ENCODE data around the gene RRAGC. TPM values are rescaled to one million over a fixed set of nuclear protein-coding genes. Genes with fewer than 3 reads are reported as not detected.
"Not testable (repeated sequence)": the region's sequence is repeated elsewhere in the genome, so short reads cannot be mapped to it uniquely, and the experiment has no call there.

The RRAGC gene
- total RNA-seq, 2 donors from 2014 or later = 20.9 to 21.3 TPM

GRCh38 chr1:38865112-38865715 is 5.6 kb upstream of the RRAGC start:
- ATAC-seq = no peak
- no peak for DNase-seq
- intact Hi-C loops (cut with DNase I) = no loop called here

- ATAC-seq = no peak
- no peak for DNase-seq
- intact Hi-C loops (cut with DNase I) = no loop called here
These were observed 853 bp upstream of the RRAGC start for GRCh38 chr1:38860454-38860795.

DNA sequence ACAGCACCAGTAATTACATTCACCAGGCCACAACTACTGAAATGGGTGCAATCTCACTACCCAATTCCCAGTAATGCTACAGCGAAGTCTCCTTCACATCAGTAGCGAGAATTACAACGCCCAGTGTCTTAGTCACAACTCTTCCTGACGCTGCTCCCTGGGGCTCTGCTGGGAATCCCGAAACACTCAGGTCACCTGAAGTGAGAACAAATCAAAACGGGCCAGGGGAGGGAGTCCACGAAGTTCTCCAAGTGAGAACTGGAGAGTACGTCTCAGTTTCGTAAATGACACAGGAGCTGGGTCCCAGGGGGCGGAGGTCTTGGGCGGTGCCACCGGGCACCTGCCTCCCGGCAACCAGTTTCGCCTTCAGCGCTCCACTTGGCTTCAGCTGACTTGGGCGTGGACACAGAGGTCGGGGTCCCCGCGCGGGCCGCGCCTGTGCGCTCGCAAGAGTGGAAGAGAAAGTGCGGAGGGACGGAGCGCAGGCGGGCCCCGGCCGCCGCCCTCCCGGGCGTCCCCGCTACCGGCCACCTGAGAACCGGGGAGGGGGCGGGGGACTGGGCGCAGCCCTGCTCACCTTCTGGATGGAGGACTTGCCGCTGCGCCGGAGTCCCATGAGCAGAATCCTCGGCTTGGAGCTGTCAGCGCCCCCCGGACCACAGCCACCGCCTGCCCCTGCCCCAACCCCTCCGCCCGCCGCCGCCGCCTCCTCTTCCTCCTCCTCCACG is 575 bp downstream of the RRAGC start:
- DNase-seq (peak; percentile 65), ATAC-seq (peak; percentile 29 to 40)
- intact Hi-C loops (cut with DNase I) = loop anchor here in 1 of 2 donors (10.0 kb wide), 1 partner anchor 136 kb away; the partner anchor contains the start of gene AKIRIN1

DNA sequence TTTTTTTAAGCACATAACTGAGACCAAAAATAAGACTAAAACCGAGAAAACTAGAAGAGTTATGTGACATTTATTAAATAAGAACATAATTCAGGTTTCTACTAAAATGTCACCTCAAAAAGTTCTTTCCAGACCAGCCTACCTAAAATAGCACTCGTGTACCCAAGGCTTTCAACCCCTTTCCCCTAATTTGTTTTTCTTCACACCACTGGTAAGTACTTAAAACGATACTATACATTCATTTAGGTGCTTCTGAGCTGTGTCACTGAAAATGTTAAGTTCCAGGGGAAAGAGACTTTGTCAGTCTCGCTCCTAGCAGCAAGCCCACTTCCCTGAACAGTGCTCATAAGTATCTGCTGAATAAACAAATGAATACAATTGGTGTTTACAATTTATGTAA is 6.8 kb downstream of the RRAGC start:
- DNase-seq = no peak
- no peak for ATAC-seq
- intact Hi-C loops (cut with DNase I) = loop anchor here in 1 of 2 donors (10.0 kb wide), 1 partner anchor 142 kb away; the partner anchor contains the start of gene AKIRIN1

DNA sequence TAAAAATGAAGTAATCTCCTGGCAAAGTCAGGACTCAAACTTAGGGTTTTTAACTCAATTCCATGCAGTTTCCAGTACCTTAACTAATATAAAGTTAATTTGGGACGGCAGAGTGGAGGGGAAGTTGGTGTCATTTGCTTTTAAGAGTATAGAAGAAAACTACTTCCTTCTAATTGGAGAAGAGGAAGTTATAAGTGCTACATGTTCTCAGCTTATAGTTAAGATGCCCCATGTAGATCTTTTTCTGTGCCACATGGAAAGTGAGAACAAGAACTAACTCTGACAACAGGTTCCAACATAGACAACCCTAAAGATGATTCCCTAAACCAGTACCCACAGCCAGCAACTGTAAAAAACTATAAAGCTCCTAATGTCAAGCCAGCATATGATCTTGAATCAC is 11.5 kb downstream of the RRAGC start:
- ATAC-seq (peak in 1 of 2 donors; percentile 23), DNase-seq (no peak)
- intact Hi-C loops (cut with DNase I) = no loop called here

DNA sequence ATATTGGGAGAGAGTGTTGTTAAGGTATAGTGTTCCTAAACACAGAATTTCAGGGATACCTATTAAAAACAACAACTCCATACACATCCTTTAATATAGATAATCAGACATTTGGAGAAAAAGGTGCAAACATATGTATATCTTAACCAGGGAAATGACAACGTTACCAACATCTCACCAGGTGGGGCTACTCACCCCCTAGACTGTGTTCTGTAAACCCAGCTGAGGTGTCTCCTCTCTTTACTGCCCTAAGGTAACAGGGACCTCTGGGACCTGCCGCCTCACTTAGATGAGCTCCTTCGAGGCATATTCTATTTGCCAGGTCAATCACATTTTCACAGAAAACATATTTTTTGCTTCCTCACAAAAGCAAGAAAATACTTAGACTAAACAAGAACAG is 13.4 kb downstream of the RRAGC start:
- DNase-seq (no peak), ATAC-seq (no peak)
- intact Hi-C loops (cut with DNase I) = no loop called here

DNA sequence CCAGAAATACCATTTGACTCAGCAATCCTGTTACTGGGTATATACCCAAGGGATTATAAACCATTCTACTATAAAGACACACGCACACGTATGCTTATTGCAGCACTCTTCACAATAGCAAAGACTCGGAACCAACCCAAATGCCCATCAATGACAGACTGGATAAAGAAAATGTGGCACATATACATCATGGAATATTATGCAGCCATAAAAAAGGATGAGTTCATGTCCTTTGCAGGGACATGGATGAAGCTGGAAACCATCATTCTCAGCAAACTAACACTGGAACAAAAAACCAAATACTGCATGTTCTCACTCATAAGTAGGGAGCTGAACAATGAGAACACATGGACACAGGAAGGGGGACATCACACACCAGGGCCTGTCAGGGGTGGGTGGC is 14.5 kb downstream of the RRAGC start:
- DNase-seq; intact Hi-C loops (cut with DNase I); ATAC-seq: not testable (repeated sequence)

DNA sequence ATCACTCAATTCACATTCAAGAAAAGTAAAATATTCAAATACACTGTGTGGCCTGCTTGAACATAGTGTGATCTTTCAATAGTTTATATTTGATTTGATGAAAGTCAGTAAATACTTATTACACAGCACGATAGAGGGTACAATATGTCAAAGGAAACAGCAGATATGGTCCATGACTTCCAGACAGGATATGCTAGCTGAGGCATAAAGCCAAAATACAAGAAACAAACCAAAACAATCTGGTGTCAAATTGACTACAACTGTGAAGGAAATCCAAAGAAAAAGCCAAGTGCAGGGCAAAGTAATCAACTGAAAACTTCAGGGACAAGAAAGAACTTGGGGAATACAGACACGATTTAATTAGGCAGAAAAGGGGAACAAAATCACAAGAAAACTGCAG is 19.3 kb downstream of the RRAGC start:
- intact Hi-C loops (cut with DNase I) = no loop called here
- DNase-seq (no peak), ATAC-seq (no peak)

GRCh38 chr1:38839363-38839762 is 20.2 kb downstream of the RRAGC start:
- ATAC-seq (peak; percentile 63 to 87), DNase-seq (peak; percentile 50)
- intact Hi-C loops (cut with DNase I) = loop anchor here (10.0 kb wide), 3 partner anchors 795 to 845 kb away; partner anchors contain the start of genes POU3F1 (in 1 of the 2) and SF3A3 (in 1 of the 2)

GRCh38 chr1:38836316-38836715 is 23.3 kb downstream of the RRAGC start:
- not testable (repeated sequence) for ATAC-seq, DNase-seq
- intact Hi-C loops (cut with DNase I) = loop anchor here (10.0 kb wide), 3 partner anchors 792 to 842 kb away; partner anchors contain the start of genes POU3F1 (in 1 of the 2) and SF3A3 (in 1 of the 2)

DNA sequence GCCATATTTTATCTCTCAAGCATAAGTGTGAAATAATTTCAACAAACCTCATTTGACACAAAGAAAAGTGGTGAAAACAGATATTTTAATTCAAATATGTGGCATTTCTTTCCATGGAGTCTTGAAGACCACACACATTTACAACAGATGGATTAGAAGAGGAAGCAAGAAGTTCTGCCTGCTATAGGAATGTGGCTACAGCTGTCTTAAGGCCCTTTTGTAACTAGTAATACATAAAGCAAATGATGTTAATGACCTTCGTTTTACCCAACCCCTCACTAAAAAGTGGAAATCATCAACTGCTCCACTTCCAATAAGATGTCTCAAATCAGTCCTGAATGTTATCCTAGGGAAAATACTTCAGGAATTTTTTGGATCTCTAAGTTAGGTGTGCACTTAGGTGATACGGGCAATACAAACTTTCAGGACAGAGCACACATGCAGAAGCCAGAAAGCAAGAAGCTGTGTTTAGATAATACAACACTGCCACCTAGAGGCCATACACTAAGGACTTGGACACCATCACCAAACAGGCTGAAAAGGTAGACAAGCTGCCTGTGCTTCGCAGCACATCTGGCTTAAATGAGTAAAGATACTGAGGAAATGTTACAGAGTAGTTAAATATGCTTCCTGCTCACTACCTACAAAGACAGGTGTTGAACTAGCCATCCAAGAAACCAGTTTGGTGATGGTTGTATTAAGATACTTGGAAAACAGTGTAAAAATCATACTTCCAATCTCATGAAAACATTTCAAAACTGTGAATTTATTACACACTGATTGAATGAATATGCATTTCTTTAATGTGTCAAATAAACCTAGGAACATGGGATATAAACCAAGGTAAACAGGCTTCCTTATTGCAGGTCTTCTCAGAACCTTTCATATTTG is 24.4 kb downstream of the RRAGC start:
- DNase-seq (no peak), ATAC-seq (peak; percentile 80 to 86)

GRCh38 chr1:38834221-38834782 is 25.3 kb downstream of the RRAGC start:
- DNase-seq = no peak
- intact Hi-C loops (cut with DNase I) = loop anchor here (10.0 kb wide), 3 partner anchors 790 to 840 kb away; partner anchors contain the start of genes POU3F1 (in 1 of the 2) and SF3A3 (in 1 of the 2)
- ATAC-seq = no peak

More for the DNA sequence above, 24.4 kb downstream of the RRAGC start:
- intact Hi-C loops (cut with DNase I) = loop anchor here (10.0 kb wide), 3 partner anchors 790 to 840 kb away; partner anchors contain the start of genes POU3F1 (in 1 of the 2) and SF3A3 (in 1 of the 2)

DNA sequence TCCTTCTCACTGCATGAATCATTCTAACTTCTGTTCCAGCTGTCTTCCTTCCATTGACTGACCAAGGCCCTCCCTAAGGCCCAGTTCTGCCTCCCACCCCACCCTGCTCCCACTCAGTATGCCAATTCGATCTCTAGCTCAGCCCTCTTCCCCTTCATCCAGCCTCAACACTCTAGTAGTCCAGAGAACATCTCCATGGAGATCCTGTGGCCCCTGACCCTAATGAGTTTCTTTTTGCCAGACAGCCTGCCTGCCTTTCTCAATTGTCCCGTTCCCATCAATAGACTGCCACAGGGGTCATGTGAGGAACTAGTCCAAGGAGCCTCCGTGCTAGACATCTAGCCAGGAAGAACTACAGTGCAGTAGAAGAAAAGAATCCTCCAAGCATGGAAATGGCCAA is 26.4 kb downstream of the RRAGC start:
- intact Hi-C loops (cut with DNase I) = loop anchor here (10.0 kb wide), 3 partner anchors 788 to 838 kb away; partner anchors contain the start of genes POU3F1 (in 1 of the 2) and SF3A3 (in 1 of the 2)
- no peak for DNase-seq
- ATAC-seq = peak in 1 of 2 donors; percentile 12

- DNase-seq = no peak
- intact Hi-C loops (cut with DNase I) = loop anchor here (10.0 kb wide), 3 partner anchors 788 to 838 kb away; partner anchors contain the start of genes POU3F1 (in 1 of the 2) and SF3A3 (in 1 of the 2)
- no peak for ATAC-seq
These were observed 27.2 kb downstream of the RRAGC start for GRCh38 chr1:38832370-38832734.

DNA sequence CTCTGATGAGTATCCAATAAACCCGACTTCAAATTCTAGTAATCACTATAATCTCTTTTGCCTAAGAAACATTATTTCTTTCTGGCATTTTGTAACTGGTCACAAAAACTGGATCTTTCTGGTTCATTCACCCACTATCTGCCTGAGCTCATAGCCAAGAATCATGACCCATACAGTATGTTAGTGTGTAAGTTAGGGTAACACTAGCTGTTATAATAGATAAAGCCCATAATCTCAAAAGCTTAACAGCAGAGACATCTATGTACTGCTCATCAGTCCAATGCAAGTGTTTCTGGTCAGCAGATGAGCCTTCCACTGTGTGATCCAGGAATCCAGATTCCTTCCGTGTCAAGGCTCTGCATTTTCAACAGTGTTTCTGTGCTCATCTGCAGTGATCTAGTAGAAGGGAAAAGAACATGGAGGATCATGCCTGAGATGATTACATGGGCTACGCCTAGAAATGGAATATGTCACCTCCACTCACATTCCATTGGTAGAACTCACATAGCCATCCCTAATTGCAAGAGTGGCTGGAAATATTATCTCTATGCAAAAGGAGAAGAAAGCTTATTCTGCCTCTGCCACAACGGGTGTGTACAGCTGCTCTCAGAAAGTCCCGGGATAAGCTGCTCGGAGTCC is 27.7 kb downstream of the RRAGC start:
- intact Hi-C loops (cut with DNase I) = loop anchor here (10.0 kb wide), 3 partner anchors 787 to 837 kb away; partner anchors contain the start of genes POU3F1 (in 1 of the 2) and SF3A3 (in 1 of the 2)
- ATAC-seq (no peak), DNase-seq (no peak)

DNA sequence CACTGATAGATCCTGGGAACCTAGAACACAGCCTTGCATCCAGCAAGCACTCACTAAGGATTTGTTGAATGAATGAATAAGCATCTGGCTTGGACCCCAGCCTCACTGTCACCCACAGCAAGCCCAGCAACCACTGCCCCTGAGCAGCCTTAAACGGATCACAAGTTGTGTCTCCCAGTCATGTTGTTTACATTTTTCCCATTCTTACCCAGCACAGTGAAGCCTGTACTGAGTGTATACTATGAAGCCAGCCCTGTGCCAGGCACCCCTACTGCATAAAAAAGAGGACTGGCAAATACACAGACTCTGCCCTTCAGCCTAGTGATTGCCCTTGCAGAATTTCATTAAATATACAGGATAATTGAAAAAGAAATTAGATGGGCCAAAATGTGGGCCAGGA is 30.2 kb downstream of the RRAGC start:
- intact Hi-C loops (cut with DNase I) = no loop called here
- DNase-seq = no peak
- ATAC-seq = no peak

- intact Hi-C loops (cut with DNase I) = no loop called here
- no peak for DNase-seq
- ATAC-seq = no peak
These were observed 32.3 kb downstream of the RRAGC start for GRCh38 chr1:38827318-38827717.

DNA sequence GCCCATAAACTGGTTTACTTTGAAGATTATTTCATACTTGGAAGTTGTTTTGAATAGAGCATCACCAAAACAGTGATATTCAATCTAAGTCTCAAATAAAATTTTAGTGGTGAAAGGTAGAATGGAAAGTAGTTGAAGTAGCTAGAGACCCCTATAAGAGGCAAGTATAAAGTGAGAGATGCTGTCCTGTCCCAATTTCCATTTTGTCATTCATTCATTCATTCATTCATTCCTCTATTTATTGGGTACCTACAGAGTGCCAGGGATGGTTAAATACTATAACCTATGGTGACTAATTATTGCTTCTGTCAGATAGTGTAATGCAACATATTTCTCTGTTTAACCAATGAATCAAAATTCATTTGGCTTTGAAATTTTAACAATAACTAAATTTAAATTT is 32.7 kb downstream of the RRAGC start:
- intact Hi-C loops (cut with DNase I) = no loop called here
- no peak for ATAC-seq
- DNase-seq = no peak

Data from left cardiac atrium (tissue), 4 donors.